Hematopoietic multipotent progenitor cell treated with erythropoietin and hydrocortisone succinate and interleukin-3 and kit ligand, for 15 days (in vitro differentiated cells): ENCODE data around the gene MYOZ3.
A peak's percentile ranks its signal among the peaks of the same experiment; 100 is the strongest.

Experiments
- DNase-seq: peaks from one replicate; pipeline ENCODE4 v3.0.0-alpha.2; 2015; ENCODE audit warnings: low spot score

Gene MYOZ3

GRCh38 chr5:150642991-150643710, 17.9 kb upstream of the MYOZ3 start:
- no peak for DNase-seq

- no peak for DNase-seq
Observed at GRCh38 chr5:150644058-150644457, 17.0 kb upstream of the MYOZ3 start.

GRCh38 chr5:150644514-150644913, 16.5 kb upstream of the MYOZ3 start:
- no peak for DNase-seq

- no peak for DNase-seq
Observed at GRCh38 chr5:150645070-150645700, 15.9 kb upstream of the MYOZ3 start.

- DNase-seq: no peak
Observed at GRCh38 chr5:150647275-150648251, 13.5 kb upstream of the MYOZ3 start.

GRCh38 chr5:150648294-150649107, 12.6 kb upstream of the MYOZ3 start:
- no peak for DNase-seq

- no peak for DNase-seq
Observed at GRCh38 chr5:150649108-150650020, 11.7 kb upstream of the MYOZ3 start.

GRCh38 chr5:150650021-150651006, 10.7 kb upstream of the MYOZ3 start:
- no peak for DNase-seq

GRCh38 chr5:150651382-150651781, 9.7 kb upstream of the MYOZ3 start:
- no peak for DNase-seq

- no peak for DNase-seq
Observed at GRCh38 chr5:150651924-150652671, 9.0 kb upstream of the MYOZ3 start.

GRCh38 chr5:150653145-150653761, 7.8 kb upstream of the MYOZ3 start:
- no peak for DNase-seq

- no peak for DNase-seq
Observed at GRCh38 chr5:150653762-150654556, 7.1 kb upstream of the MYOZ3 start.

GRCh38 chr5:150655221-150655620, 5.8 kb upstream of the MYOZ3 start:
- no peak for DNase-seq

GRCh38 chr5:150656191-150657132, 4.6 kb upstream of the MYOZ3 start:
- DNase-seq: peak; percentile 9

- no peak for DNase-seq
Observed at GRCh38 chr5:150658121-150658520, 2.9 kb upstream of the MYOZ3 start.

- no peak for DNase-seq
Observed at GRCh38 chr5:150658699-150659265, 2.3 kb upstream of the MYOZ3 start.
